CD4-positive, alpha-beta T cell treated with Interleukin-1 beta for 1 hour (primary cell): ENCODE data around the gene HS3ST3A1.
"Not testable (repeated sequence)": the region's sequence is repeated elsewhere in the genome, so short reads cannot be mapped to it uniquely, and the experiment has no call there.

ENCODE experiments used
- DNase-seq, 2 donors: peaks; one replicate each; pipeline ENCODE4 v3.0.0-alpha.2; 2020 to 2022

Gene HS3ST3A1

GRCh38 chr17:13534946-13535345 lies 66.8 kb downstream of the HS3ST3A1 start:
- DNase-seq = no peak

GRCh38 chr17:13531721-13532120 lies 70.0 kb downstream of the HS3ST3A1 start:
- DNase-seq = no peak

GRCh38 chr17:13525876-13526275 lies 75.9 kb downstream of the HS3ST3A1 start:
- no peak for DNase-seq

GRCh38 chr17:13523164-13523563 lies 78.6 kb downstream of the HS3ST3A1 start:
- DNase-seq = no peak

- DNase-seq = no peak
Observed at GRCh38 chr17:13522749-13523148, 79.0 kb downstream of the HS3ST3A1 start.

- no peak for DNase-seq
Observed at GRCh38 chr17:13521784-13522183, 79.9 kb downstream of the HS3ST3A1 start.

- no peak for DNase-seq
Observed at GRCh38 chr17:13520899-13521572, 80.7 kb downstream of the HS3ST3A1 start.

- DNase-seq = no peak
Observed at GRCh38 chr17:13518261-13519000, 83.3 kb downstream of the HS3ST3A1 start.

GRCh38 chr17:13513039-13513405 lies 88.7 kb downstream of the HS3ST3A1 start:
- no peak for DNase-seq

- no peak for DNase-seq
Observed at GRCh38 chr17:13510062-13510461, 91.7 kb downstream of the HS3ST3A1 start.

GRCh38 chr17:13509527-13509926 lies 92.2 kb downstream of the HS3ST3A1 start:
- DNase-seq = no peak

GRCh38 chr17:13508896-13509295 lies 92.8 kb downstream of the HS3ST3A1 start:
- no peak for DNase-seq

GRCh38 chr17:13503526-13503925 lies 98.2 kb downstream of the HS3ST3A1 start:
- DNase-seq = no peak

GRCh38 chr17:13502263-13502662 lies 99.5 kb downstream of the HS3ST3A1 start:
- no peak for DNase-seq

- DNase-seq = no peak
Observed at GRCh38 chr17:13500947-13501346, 100.8 kb downstream of the HS3ST3A1 start.

- DNase-seq = no peak
Observed at GRCh38 chr17:13498184-13498583, 103.5 kb downstream of the HS3ST3A1 start.

GRCh38 chr17:13496553-13497056 lies 105.1 kb downstream of the HS3ST3A1 start:
- DNase-seq = not testable (repeated sequence)

- no peak for DNase-seq
Observed at GRCh38 chr17:13495423-13495822, 106.3 kb downstream of the HS3ST3A1 start.

- DNase-seq = no peak
Observed at GRCh38 chr17:13492737-13493122, 109.0 kb downstream of the HS3ST3A1 start.

- no peak for DNase-seq
Observed at GRCh38 chr17:13491916-13492736, 109.6 kb downstream of the HS3ST3A1 start.

GRCh38 chr17:13491491-13491890 lies 110.2 kb downstream of the HS3ST3A1 start:
- no peak for DNase-seq

GRCh38 chr17:13490906-13491482 lies 110.7 kb downstream of the HS3ST3A1 start:
- no peak for DNase-seq

- DNase-seq = no peak
Observed at GRCh38 chr17:13490427-13490826, 111.3 kb downstream of the HS3ST3A1 start.
